CD4-positive, alpha-beta T cell treated with Interleukin-15 for 4 hours (primary cell): ENCODE data around the gene TIMM23.
"Not testable (repeated sequence)": the region's sequence is repeated elsewhere in the genome, so short reads cannot be mapped to it uniquely, and the experiment has no call there.

Experiments
- DNase-seq: peaks from one replicate; pipeline ENCODE4 v3.0.0-alpha.2; 2020; ENCODE audit warnings: low spot score

The TIMM23 gene

GRCh38 chr10:45972106-45972812 lies at the start of gene TIMM23:
TIMM23 (plus strand) TSS chr10:45972489; CDS start chr10:45972625, 136 bp downstream.
- peak; percentile 88 for DNase-seq

DNA sequence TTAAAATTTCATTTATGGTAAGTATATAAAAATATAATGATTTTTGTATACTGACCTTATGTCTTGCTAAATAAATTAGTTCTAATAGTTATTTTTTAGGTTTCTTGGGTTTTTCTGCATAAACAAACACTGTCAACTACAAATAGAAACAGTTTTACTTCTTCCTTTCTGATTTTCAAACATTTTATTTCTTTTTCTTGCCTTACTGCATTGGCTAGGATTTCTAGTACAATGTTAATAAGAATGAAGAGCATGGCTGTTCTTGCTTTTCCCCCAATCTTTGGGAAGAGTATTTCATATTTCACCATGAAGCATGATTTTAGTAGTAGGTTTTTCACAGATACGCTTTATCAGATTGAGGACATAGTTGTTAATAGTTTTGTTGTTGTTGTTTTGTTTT lies 45.5 kb upstream of the TIMM23 start:
- not testable (repeated sequence) for DNase-seq

GRCh38 chr10:45931305-45931704 lies 41.0 kb upstream of the TIMM23 start:
- not testable (repeated sequence) for DNase-seq

- not testable (repeated sequence) for DNase-seq
These were observed 37.5 kb upstream of the TIMM23 start for GRCh38 chr10:45934788-45935187.

DNA sequence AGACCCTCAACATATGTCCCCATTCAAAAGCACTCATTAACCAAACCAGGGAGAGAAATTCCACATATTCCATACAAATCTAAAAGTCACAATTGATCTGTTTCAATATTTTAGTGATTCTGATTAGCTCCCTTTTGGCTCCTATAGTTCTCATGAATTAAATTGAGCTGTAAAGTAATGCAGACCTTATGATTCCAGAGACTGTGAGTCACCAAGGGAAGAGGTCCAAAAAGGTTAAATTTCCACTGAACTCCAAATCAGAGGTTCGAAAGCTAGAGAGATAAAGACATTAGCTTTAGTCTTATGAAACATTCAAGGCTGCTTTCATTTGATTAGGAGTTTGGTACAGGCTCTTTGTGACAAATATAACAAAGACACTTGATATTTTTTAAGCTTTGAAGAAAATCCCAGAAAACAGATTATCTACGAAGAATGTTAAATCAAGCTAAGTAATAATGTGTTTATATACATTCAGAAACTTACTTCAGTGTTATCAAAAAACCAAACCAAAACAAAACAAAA lies 33.1 kb upstream of the TIMM23 start:
- DNase-seq: not testable (repeated sequence)

- DNase-seq: not testable (repeated sequence)
These were observed 31.1 kb upstream of the TIMM23 start for GRCh38 chr10:45941196-45941595.

DNA sequence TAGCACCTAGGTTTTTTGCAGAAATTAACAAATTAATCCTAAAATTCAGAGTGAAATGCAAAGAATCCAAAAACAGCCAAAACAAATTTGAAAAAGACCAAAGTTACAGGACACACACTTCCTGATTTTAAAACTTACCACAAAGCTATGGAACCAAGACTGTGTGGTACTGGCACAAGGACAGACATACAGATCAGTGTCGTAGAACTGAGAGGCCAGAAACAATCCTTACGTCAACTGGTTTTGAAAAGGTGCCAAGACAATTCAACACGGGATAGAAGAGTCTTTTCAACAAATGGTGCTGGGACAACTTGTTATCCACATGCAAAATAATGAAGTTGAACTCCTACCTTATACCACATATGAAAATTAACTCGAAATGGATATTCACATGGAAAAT lies 26.8 kb upstream of the TIMM23 start:
- not testable (repeated sequence) for DNase-seq

DNA sequence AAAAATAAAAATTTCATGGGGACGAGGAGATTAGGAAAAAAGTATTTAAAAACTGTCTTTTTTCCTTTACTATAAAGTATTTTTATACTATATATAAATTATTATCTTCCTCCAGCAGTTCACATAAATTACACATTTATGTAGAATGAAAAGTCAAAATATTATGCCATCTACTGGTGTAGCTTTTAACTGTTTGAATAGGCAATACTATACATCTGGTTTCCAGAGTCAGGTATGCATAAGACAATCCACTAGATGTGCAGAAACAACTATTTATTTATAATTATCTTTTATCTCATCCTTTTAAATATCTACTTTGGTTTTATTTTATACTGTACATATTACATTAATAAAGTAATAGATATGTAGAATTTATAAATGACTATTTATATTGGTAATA lies 24.9 kb upstream of the TIMM23 start:
- not testable (repeated sequence) for DNase-seq

GRCh38 chr10:45948801-45949200 lies 23.5 kb upstream of the TIMM23 start:
- not testable (repeated sequence) for DNase-seq

- DNase-seq: not testable (repeated sequence)
These were observed 17.9 kb upstream of the TIMM23 start for GRCh38 chr10:45954367-45954766.

DNA sequence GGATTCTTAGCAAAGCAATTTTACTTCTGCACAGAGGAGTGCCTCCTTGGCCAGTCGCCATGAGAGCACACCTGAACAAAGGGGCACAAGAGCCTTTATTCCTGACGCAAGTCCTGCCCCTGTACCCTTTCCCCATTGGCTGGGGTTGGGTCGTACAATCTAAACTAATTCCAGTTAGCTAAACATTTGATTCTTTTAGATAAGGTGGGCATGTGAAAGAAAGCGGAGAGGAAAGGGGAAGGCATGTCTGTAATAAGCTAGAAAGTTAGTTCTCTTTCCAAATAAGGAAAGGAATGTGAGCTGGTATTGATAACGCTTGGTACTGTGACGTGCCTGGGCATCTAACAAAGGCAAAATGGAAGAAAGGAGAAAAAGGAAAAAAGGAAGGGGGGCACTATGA lies 15.7 kb upstream of the TIMM23 start:
- DNase-seq: not testable (repeated sequence)

GRCh38 chr10:45957928-45958327 lies 14.4 kb upstream of the TIMM23 start:
- DNase-seq: not testable (repeated sequence)

DNA sequence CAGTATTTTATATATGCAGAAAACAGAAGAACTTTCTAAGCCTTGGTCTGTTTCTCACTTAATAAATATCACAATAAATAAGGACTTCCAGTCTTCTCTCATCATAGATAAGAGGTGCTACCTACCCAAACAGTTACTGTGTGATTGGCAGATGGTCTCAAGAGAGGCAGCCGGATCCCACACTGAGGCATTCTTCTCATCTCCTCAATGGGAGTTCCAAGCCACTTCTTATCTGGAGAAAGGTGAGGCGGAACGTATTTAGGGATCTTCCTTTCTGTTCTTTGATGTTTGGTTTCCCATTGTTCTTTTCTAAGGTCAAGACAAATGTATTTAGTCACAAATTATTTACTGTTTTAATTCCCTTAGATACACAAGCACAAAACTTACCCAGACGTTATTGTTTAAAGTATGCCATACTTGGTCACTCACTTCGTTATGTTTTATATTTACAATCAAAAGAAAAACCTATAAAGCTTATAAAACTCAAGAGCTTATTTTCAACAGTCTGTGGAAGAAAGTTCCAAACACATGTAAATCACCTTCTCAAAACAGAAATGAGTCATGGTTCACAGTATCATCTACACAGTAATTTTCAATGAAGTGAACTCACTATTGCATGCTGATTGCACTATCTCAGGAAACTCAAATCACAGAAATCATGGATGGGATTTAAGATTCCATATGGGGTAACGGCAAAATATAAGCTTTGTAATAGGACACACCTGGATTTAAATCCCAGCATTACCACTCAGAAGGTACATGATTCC lies 9.4 kb upstream of the TIMM23 start:
- DNase-seq: not testable (repeated sequence)

DNA sequence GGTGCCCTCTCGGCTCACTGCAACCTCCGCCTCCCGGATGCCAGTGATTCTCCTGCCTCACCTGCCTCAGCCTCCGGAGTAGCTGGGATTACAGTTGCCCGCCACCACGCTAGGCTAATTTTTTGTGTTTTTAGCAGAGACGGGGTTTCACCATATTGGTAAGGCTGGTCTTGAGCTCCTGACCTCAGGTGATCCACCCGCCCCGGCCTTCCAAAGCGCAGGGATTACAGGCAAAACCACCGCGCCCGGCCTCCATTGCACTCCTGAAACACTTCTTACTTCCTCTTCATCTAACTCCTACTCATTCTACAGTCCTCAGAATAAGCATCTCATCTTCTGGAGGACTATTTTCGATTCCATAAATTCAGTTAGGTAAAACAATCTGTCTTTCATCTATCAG lies 1.3 kb upstream of the TIMM23 start:
- not testable (repeated sequence) for DNase-seq

GRCh38 chr10:45971742-45972105 lies 565 bp upstream of the TIMM23 start:
- DNase-seq: not testable (repeated sequence)

- DNase-seq: not testable (repeated sequence)
These were observed 502 bp downstream of the TIMM23 start for GRCh38 chr10:45972813-45973169.

- not testable (repeated sequence) for DNase-seq
These were observed 1.8 kb downstream of the TIMM23 start for GRCh38 chr10:45974041-45974440.

DNA sequence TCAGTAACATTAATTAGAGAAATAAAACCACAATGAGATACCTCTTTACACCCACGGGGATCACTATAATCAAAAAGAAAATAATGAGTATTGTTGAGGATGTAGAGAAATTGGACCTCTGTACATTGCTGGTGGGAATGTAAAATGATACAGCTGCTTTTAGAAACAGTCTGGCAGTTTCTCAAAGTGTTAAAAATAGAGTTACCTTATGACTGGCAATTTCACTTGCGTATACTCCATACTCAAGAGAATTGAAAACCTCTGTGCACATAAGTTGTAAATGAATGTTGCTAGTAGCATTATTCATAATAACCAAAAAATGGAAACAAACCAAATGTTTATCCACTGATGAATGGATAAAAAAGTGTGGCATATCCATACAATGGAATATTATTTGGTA lies 6.3 kb downstream of the TIMM23 start:
- DNase-seq: not testable (repeated sequence)

GRCh38 chr10:45981367-45981766 lies 9.1 kb downstream of the TIMM23 start:
- DNase-seq: not testable (repeated sequence)

GRCh38 chr10:45983538-45984186 lies 11.4 kb downstream of the TIMM23 start:
- peak; percentile 63 for DNase-seq

DNA sequence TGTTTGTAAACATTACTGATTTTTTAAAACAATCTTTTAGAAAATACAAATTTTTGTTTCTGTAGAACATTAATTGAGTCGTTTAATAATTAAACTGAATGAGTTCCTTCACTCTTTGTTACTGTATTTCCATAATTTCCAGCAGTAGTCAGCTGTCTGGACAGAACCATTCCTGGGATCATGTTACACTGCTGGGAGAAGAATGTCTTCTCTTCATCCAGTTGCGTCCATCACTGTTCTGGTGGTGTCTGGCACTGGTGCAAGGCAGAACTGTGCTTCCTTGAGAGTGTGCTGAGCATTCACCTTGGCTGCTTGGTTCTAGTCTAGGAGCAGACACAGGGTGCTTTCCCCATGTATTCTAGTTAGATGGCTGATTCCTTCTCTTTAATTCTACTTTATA lies 12.2 kb downstream of the TIMM23 start:
- DNase-seq: not testable (repeated sequence)

GRCh38 chr10:45985590-45985989 lies 13.3 kb downstream of the TIMM23 start:
- not testable (repeated sequence) for DNase-seq

DNA sequence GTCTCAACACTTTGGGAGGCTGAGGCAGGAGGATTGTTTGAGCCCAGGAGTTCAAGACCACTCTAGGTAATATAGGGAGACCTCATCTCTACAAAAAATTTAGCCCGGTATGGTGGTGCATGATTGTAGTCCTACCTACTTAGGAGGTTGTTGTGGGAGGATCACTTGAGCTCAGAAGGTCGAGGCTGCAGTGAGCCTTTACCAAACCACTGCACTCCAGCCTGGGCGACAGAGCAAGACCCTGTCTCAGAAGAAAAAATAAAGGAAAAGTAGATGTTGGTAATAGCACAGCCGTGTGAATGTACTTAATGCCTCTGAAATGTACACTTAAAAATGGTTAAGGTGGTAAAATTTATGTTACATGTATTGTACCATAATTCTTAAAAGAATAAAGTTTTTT lies 25.3 kb downstream of the TIMM23 start:
- DNase-seq: no peak
